Chondrocyte (in vitro differentiated cells): Measurements from ENCODE around the gene ARHGEF4. TPM values are rescaled to one million over a fixed set of nuclear protein-coding genes. Genes with fewer than 3 reads are reported as not detected.

Experiments used
- DNase-seq: peaks from one replicate; pipeline ENCODE4 v3.0.0; 2021; ENCODE audit warnings: mixed read lengths, low spot score
- H3K27ac Mint-ChIP-seq: one replicate; pipeline ENCODE4 v1.8.0; 2021; ENCODE audit warnings: mild to moderate bottlenecking, moderate library complexity, mixed read lengths; ENCODE audit not compliant: unreplicated experiment
- H3K27me3 Mint-ChIP-seq: 2 replicates; pipeline ENCODE4 v1.8.0; 2021; ENCODE audit warnings: low read depth, mixed read lengths
- H3K36me3 Mint-ChIP-seq: 2 replicates; pipeline ENCODE4 v1.8.0; 2021; ENCODE audit warnings: low read depth, mixed read lengths
- H3K4me1 Mint-ChIP-seq: 2 replicates; pipeline ENCODE4 v1.8.0; 2021; ENCODE audit warnings: low read depth, mild to moderate bottlenecking, mixed read lengths
- H3K4me3 Mint-ChIP-seq: one replicate; pipeline ENCODE4 v1.8.0; 2021; ENCODE audit warnings: mild to moderate bottlenecking, moderate library complexity, mixed read lengths; ENCODE audit not compliant: unreplicated experiment
- H3K9me3 Mint-ChIP-seq: 2 replicates; pipeline ENCODE4 v1.8.0; 2021; ENCODE audit warnings: low read depth, mixed read lengths
- CTCF ChIP-seq: fragments of 200-600 bp; sonication (generic); IDR thresholded peaks from 2 replicates; pipeline ENCODE4 v1.5.0; 2021; ENCODE audit warnings: antibody characterized with exemption, mild to moderate bottlenecking, moderate library complexity
- total RNA-seq: library from RNA; stranded (reverse); gene quantifications from 3 replicates; pipeline ENCODE4 v1.2.1, GENCODE V29; 2021

Gene ARHGEF4
- total RNA-seq, 1 donor from 2014 or later, result 12.3 TPM

GRCh38 chr2:130912471-130912870, 75.8 kb downstream of the ARHGEF4 start:
- no peak for TF ChIP-seq CTCF
- H3K27ac Mint-ChIP-seq, result no peak overlapping the region
- no peak overlapping the region for H3K4me3 Mint-ChIP-seq
- DNase-seq, result no peak
- peaks cover 21% of the 10 kb centered on the region for H3K27me3 Mint-ChIP-seq
- no peaks in the 10 kb centered on the region for H3K4me1 Mint-ChIP-seq
- no peaks in the 10 kb centered on the region for H3K36me3 Mint-ChIP-seq
- no peaks in the 10 kb centered on the region for H3K9me3 Mint-ChIP-seq

- no peaks in the 10 kb centered on the region for H3K36me3 Mint-ChIP-seq
- no peak for DNase-seq
- no peak overlapping the region for H3K27ac Mint-ChIP-seq
- H3K27me3 Mint-ChIP-seq, result peaks cover 18% of the 10 kb centered on the region
- TF ChIP-seq CTCF, result no peak
- no peaks in the 10 kb centered on the region for H3K9me3 Mint-ChIP-seq
- H3K4me1 Mint-ChIP-seq, result no peaks in the 10 kb centered on the region
- H3K4me3 Mint-ChIP-seq, result no peak overlapping the region
Measured at GRCh38 chr2:130913891-130914290, 77.2 kb downstream of the ARHGEF4 start.

DNA sequence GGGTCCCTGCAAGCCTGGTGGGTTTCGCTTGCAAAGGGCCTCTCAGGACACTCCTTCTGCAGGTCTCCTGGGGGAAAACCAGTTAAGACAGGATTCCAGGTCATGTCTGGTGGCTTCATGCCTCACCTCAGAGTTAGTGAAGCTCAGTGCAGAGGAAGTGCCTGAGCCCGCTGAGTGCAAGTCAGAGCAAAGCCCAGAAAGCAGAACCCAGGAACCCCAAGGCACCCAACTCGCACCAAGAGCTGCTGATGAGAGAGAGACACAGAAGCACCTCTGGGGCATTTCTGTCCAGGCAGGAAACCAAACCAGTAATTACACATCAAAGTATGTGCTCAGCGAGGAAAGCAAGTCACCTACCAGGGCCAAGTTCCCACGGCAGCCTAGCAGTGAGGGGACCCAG, 78.4 kb downstream of the ARHGEF4 start:
- Mint-ChIP-seq H3K27me3 (peaks cover 13% of the 10 kb centered on the region), H3K36me3 (no peaks in the 10 kb centered on the region), H3K4me1 (no peaks in the 10 kb centered on the region), H3K9me3 (no peaks in the 10 kb centered on the region), H3K4me3 (no peak overlapping the region), H3K27ac (no peak overlapping the region)
- TF ChIP-seq CTCF, result no peak
- DNase-seq, result no peak

- H3K27ac Mint-ChIP-seq, result no peak overlapping the region
- H3K4me3 Mint-ChIP-seq, result no peak overlapping the region
- H3K9me3 Mint-ChIP-seq, result no peaks in the 10 kb centered on the region
- no peaks in the 10 kb centered on the region for H3K36me3 Mint-ChIP-seq
- H3K27me3 Mint-ChIP-seq, result peaks cover 13% of the 10 kb centered on the region
- DNase-seq, result no peak
- H3K4me1 Mint-ChIP-seq, result no peaks in the 10 kb centered on the region
- no peak for TF ChIP-seq CTCF
Measured at GRCh38 chr2:130915595-130916437, 79.1 kb downstream of the ARHGEF4 start.

DNA sequence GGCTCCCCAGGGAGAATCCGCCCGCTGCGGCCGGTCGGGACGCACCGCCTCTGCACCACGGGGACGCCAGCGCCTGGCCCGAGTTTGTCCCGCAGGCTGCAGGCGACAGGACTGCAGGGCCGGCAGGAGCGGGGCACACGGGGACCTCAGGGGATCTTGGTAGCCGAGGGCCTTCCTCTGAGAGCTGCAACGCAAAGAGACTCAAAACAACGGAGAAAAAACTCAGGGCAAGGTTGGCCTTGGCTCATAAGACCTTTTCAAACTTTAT, 79.7 kb downstream of the ARHGEF4 start:
- H3K4me1 Mint-ChIP-seq, result no peaks in the 10 kb centered on the region
- TF ChIP-seq CTCF, result no peak
- H3K9me3 Mint-ChIP-seq, result no peaks in the 10 kb centered on the region
- H3K4me3 Mint-ChIP-seq, result no peak overlapping the region
- no peak for DNase-seq
- peaks cover 13% of the 10 kb centered on the region for H3K27me3 Mint-ChIP-seq
- no peaks in the 10 kb centered on the region for H3K36me3 Mint-ChIP-seq
- H3K27ac Mint-ChIP-seq, result no peak overlapping the region
